ENCODE measurements around the gene POLD2.

POLD2 gene

DNA sequence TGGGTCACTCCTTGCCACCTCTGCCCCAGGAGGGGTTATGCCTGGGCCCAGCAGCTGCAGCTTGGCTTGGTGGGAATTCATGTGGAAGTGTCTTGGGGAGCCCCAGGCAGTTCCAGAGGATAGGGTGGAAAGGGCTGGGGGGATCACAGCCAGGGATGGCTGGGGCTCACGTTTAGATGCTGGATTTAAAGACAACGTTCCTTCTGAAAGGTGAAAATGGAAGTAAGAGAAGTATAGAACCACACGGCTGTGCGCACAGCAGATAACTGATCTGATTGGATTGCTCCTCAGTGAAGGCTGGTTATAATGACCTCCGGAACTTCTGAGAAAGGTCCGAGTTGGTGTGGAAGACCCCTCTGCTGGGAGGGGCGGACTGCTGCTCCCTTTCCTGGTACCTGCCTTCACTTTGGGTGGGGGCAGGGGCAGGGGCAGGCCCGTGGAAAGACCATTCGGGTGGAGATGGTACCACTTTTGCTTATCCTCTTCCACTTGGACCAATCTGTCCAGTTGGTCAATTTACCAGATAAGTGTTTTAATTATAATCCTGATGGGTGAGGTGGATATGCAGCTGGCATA, 25.7 kb upstream of the POLD2 start:
- TF ChIP-seq, protein P1, sequence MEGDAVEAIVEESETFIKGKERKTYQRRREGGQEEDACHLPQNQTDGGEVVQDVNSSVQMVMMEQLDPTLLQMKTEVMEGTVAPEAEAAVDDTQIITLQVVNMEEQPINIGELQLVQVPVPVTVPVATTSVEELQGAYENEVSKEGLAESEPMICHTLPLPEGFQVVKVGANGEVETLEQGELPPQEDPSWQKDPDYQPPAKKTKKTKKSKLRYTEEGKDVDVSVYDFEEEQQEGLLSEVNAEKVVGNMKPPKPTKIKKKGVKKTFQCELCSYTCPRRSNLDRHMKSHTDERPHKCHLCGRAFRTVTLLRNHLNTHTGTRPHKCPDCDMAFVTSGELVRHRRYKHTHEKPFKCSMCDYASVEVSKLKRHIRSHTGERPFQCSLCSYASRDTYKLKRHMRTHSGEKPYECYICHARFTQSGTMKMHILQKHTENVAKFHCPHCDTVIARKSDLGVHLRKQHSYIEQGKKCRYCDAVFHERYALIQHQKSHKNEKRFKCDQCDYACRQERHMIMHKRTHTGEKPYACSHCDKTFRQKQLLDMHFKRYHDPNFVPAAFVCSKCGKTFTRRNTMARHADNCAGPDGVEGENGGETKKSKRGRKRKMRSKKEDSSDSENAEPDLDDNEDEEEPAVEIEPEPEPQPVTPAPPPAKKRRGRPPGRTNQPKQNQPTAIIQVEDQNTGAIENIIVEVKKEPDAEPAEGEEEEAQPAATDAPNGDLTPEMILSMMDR (IDR thresholded peaks at IDR 0.05; ENCODE audit: extremely low read depth, insufficient read depth, missing control alignments): no peak
- in situ Hi-C loops (cut with MboI; ENCODE audit: low pct_unique_long_range_greater_than_20kb, low sequenced_read_pairs, unreplicated experiment): no loop called here

DNA sequence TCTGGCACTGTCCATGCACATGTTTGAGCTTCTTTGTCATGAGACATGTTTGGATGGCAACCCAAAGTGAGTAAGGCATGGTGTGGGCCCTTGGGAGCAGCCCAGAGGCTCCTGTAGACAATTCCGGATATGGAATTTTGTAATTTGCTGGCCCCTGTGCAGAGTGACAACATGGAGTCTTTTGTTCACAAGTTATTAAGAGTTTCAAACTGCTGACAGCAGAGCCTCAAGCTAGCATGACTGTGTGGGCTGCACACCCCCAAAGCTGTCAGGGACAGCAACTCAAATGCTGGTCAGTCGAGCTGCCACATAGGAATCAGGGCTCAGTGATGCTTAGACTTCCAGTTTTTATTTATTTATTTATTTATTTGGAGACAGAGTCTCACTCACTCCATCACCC, 24.8 kb upstream of the POLD2 start:
- in situ Hi-C loops (cut with MboI; ENCODE audit: low pct_unique_long_range_greater_than_20kb, low sequenced_read_pairs, unreplicated experiment): no loop called here
- TF ChIP-seq, protein P1 (IDR thresholded peaks at IDR 0.05; ENCODE audit: extremely low read depth, insufficient read depth, missing control alignments): no peak
- no peak for DNase-seq (ENCODE audit: low spot score)

More for the DNA sequence above, 25.7 kb upstream of the POLD2 start:
- no peak for DNase-seq (ENCODE audit: low spot score)

DNA sequence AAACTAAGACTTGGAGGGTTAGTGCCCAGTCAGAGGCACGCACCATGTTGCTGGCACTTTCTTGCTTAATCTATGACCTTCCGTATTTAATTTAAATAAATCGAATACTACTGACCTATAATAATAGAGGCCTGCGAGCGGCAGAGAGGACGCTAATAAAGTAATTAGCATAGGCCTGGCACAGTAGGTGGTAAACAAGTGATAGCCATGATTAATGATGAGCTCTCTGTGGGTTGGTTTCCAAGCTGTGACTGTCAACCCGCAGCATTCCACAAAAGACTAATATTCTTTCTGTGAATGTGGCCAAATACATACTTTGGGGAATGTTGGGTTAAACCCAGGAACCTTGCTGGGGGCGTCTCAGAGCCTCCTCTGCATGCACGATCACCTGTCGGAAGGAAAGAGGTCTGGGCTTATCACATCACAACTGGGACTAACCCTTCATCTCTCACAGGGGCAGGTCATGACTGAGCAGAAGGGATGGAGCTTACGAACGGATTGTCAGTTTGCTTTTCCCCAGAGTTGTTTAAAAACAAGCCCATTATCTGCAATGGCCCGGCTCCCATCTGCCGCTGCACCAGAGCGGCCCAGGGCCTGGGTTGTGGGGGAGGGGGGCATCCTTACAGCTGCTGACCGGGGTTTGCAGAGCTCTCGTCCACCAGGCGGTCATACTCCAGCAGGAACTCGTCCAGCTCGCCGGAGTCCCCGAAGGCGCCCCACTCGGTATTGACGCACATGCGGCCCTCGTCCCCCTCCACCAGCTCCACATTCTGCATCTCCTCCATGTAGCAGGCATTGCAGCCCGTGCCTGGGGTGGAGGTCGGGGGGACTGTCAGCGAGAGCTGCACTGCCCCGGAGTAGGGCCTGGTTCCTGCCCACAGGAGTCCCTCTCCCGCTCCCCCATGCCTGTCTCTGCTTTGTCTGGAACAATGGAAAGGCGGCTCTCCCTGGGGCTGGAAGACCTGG, 24.0 kb upstream of the POLD2 start:
- TF ChIP-seq, protein P1 (IDR thresholded peaks at IDR 0.05; ENCODE audit: extremely low read depth, insufficient read depth, missing control alignments): no peak
- in situ Hi-C loops (cut with MboI; ENCODE audit: low pct_unique_long_range_greater_than_20kb, low sequenced_read_pairs, unreplicated experiment): no loop called here
- DNase-seq (ENCODE audit: low spot score): no peak

DNA sequence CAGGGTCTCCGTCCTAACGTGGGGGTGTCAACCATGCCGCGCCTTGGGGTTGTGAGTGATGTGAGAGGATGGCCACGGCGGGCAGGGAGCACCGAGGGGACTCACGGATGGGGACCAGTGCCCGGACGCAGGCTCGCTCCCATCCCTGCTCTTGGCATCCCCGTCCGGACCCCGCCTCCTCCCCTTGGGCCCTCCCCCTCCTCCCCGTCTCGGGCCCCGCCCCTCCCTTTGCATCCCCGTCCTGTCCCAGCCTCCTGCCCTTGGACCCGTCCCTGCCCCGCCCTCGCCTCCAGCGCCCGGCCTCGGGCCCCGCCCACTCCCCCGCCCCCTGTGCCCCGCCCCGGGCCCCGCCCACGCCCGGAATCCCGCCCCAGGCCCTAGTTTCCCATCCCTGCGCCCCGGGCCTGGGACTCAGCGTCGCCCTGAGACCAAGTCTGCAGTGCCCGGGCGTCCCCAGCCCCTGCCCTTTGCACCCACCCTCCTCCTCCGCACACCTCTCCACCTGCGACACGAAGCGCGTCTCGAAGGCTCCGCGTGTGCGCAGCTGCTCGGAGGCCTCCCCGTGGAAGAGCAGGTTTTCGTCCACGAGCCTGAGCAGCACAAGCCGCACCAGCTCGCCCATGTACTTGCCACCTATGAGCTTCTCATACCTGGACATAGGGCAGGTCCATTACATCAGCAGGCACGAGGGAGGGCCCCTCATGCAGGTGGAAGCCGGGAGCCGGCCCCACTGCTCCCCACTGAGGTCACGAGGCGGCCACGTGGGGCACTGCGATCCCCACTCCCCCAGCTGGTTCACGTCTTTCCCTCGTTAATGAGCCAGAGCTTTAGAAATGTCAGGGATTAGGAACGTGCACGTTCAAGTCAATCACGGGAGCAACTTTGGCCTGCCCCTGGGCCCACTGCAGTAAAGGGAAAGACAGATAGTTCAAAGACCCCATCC, 22.9 kb upstream of the POLD2 start:
- peak; percentile 88 for DNase-seq (ENCODE audit: low spot score)
- in situ Hi-C loops (cut with MboI; ENCODE audit: low pct_unique_long_range_greater_than_20kb, low sequenced_read_pairs, unreplicated experiment): no loop called here
- TF ChIP-seq, protein P1 (IDR thresholded peaks at IDR 0.05; ENCODE audit: extremely low read depth, insufficient read depth, missing control alignments): no peak

DNA sequence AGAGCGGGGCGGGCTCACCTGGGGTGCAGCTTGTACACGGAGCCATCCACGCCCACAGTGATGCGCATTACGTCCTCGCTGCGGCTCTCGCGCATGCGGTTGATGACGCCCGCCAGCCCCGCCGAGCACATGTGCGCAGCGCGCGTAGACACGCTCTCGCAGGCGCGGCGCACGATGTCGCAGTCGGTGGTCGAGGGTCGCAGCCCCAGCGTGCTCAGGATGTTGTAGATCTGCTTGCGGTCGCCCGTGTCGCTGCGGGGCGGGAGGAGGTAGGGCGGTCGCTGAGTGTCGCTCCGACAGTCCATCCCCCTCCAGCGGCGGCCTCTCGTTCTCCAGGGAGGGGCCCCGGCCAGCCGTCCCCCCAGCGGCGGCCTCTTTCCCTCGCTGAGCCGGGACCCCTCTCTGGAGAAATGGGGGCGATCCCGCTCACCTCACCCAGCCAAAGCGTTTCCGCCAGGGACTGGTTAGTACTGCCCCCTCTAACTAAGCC, 22.2 kb upstream of the POLD2 start:
- in situ Hi-C loops (cut with MboI; ENCODE audit: low pct_unique_long_range_greater_than_20kb, low sequenced_read_pairs, unreplicated experiment): no loop called here
- TF ChIP-seq, protein P1 (IDR thresholded peaks at IDR 0.05; ENCODE audit: extremely low read depth, insufficient read depth, missing control alignments): no peak

DNA sequence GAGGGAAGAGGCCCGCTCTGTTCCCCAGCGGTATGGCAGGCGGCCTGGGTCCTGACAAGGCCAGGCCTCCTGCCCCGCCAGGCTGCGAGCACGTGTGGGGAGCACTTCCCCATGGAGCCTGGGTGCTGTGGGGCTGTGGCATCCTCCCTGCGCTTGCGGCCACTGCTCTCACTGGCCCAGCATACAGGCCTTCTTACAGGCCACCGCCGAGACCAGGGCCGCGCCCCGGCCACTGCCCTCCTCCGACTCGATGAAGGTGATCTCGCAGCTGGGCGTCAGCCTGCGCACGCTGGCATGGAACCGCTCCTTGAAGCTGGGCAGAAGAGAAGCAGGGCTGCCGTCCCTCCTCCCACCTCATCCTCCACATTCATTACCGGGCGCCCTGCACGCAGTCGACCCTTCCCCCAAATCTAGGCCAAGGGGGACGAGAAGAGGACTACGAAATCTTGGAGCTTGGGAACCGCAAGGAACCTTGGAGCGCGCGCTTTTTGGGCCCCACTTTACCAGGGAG, 21.7 kb upstream of the POLD2 start:
- TF ChIP-seq, protein P1 (IDR thresholded peaks at IDR 0.05; ENCODE audit: extremely low read depth, insufficient read depth, missing control alignments): no peak
- DNase-seq (ENCODE audit: low spot score): no peak
- in situ Hi-C loops (cut with MboI; ENCODE audit: low pct_unique_long_range_greater_than_20kb, low sequenced_read_pairs, unreplicated experiment): no loop called here

More for the DNA sequence above, 22.2 kb upstream of the POLD2 start:
- no peak for DNase-seq (ENCODE audit: low spot score)
